ENCODE results near the gene HNRNPC. TPM values are rescaled to one million over a fixed set of nuclear protein-coding genes. Genes with fewer than 3 reads are reported as not detected.

HNRNPC gene
- polyA plus RNA-seq, 1 donor from 2014 or later, result 1,176 TPM

DNA sequence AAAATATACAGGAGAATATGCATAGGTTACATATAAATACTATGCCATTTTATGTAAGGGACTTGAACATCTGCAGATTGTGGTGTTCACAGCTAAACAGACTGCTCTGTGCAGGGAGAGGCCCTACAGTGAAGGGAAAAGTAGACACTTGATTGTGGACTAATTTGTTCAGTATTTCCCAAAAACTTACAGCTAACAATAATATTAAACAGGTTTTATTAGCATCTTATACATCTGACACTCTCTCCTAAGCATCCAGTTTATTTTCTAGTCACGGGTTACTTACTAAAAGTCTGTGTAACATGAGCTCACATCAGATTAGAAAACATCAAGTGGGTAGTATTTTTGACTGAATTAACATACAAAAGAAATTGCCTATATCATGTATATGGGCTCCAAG is 60.1 kb downstream of the HNRNPC start:
- Histone ChIP-seq H3K9ac (ENCODE audit: low read length) (no peak overlapping the region), H2AFZ (ENCODE audit: low read depth, low read length) (no peak overlapping the region), H3K4me3 (ENCODE audit: low read length) (no peak overlapping the region), H3K36me3 (ENCODE audit: insufficient read depth, low read length) (peaks cover 2% of the 10 kb centered on the region), H3K27ac (ENCODE audit: low read length) (no peak overlapping the region), H3K4me2 (ENCODE audit: low read length) (no peak overlapping the region), H4K20me1 (ENCODE audit: insufficient read depth) (no peaks in the 10 kb centered on the region), H3K27me3 (ENCODE audit: insufficient read depth, low read depth, low read length) (no peaks in the 10 kb centered on the region), H3K79me2 (replicated peaks; ENCODE audit: insufficient read depth, low read length) (peaks cover 22% of the 10 kb centered on the region), H3F3A (ENCODE audit: insufficient read depth, low read length, poor library complexity, severe bottlenecking) (no peaks in the 10 kb centered on the region), H3K9me2 (ENCODE audit: insufficient read depth, low read length) (no peaks in the 10 kb centered on the region), H3K9me3 (ENCODE audit: low read length) (no peaks in the 10 kb centered on the region)
- TF ChIP-seq POLR2AphosphoS5 (IDR thresholded peaks at IDR 0.05) (no peak), EP300 (conservative IDR thresholded peaks at IDR 0.05; ENCODE audit: poor library complexity, severe bottlenecking) (no peak), RAD21 (conservative IDR thresholded peaks at IDR 0.05) (no peak), CTCF (IDR thresholded peaks at IDR 0.05; ENCODE audit: poor library complexity, severe bottlenecking) (no peak), SMC3 (conservative IDR thresholded peaks at IDR 0.05; ENCODE audit: poor library complexity) (no peak), MXI1 (conservative IDR thresholded peaks at IDR 0.05; ENCODE audit: poor library complexity, severe bottlenecking) (no peak), EZH2 (IDR thresholded peaks at IDR 0.05; ENCODE audit: borderline replicate concordance, insufficient read depth, low read length, poor library complexity, severe bottlenecking) (no peak), TAF1 (IDR thresholded peaks at IDR 0.05; ENCODE audit: low read depth) (no peak)
- TF ChIP-seq, protein P1, sequence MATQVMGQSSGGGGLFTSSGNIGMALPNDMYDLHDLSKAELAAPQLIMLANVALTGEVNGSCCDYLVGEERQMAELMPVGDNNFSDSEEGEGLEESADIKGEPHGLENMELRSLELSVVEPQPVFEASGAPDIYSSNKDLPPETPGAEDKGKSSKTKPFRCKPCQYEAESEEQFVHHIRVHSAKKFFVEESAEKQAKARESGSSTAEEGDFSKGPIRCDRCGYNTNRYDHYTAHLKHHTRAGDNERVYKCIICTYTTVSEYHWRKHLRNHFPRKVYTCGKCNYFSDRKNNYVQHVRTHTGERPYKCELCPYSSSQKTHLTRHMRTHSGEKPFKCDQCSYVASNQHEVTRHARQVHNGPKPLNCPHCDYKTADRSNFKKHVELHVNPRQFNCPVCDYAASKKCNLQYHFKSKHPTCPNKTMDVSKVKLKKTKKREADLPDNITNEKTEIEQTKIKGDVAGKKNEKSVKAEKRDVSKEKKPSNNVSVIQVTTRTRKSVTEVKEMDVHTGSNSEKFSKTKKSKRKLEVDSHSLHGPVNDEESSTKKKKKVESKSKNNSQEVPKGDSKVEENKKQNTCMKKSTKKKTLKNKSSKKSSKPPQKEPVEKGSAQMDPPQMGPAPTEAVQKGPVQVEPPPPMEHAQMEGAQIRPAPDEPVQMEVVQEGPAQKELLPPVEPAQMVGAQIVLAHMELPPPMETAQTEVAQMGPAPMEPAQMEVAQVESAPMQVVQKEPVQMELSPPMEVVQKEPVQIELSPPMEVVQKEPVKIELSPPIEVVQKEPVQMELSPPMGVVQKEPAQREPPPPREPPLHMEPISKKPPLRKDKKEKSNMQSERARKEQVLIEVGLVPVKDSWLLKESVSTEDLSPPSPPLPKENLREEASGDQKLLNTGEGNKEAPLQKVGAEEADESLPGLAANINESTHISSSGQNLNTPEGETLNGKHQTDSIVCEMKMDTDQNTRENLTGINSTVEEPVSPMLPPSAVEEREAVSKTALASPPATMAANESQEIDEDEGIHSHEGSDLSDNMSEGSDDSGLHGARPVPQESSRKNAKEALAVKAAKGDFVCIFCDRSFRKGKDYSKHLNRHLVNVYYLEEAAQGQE (IDR thresholded peaks at IDR 0.05; ENCODE audit: borderline replicate concordance), result no peak

DNA sequence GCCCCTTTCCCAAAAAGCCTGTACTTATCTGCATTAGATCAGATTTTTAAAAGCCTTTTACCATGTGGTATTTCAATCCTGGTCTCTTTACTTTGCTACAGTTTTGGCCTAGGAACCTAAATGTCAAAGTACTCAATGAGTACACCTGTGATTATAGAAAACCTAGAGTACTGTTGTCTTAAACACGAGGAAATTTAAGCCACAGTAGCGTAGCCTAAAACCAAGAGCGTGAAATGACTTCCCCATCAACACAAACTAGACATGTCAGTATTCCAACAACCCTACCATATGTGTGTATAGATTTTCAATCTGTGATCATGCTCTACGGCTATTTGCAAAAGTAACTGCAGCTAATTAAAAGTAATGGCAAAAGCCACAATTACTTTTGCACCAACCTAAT is 60.7 kb downstream of the HNRNPC start:
- peaks cover 2% of the 10 kb centered on the region for H3K36me3 ChIP-seq (ENCODE audit: insufficient read depth, low read length)

More for the DNA sequence above, 60.7 kb downstream of the HNRNPC start:
- no peaks in the 10 kb centered on the region for H3K9me2 ChIP-seq (ENCODE audit: insufficient read depth, low read length)
- no peak overlapping the region for H3K9ac ChIP-seq (ENCODE audit: low read length)
- H3K4me3 ChIP-seq (ENCODE audit: low read length), result no peak overlapping the region
- H3K4me2 ChIP-seq (ENCODE audit: low read length), result no peak overlapping the region
- no peak overlapping the region for H2AFZ ChIP-seq (ENCODE audit: low read depth, low read length)
- no peaks in the 10 kb centered on the region for H3F3A ChIP-seq (ENCODE audit: insufficient read depth, low read length, poor library complexity, severe bottlenecking)
- H3K27ac ChIP-seq (ENCODE audit: low read length), result no peak overlapping the region
- no peaks in the 10 kb centered on the region for H3K9me3 ChIP-seq (ENCODE audit: low read length)
- no peak for TF ChIP-seq SMC3 (conservative IDR thresholded peaks at IDR 0.05; ENCODE audit: poor library complexity)
- no peak for TF ChIP-seq TAF1 (IDR thresholded peaks at IDR 0.05; ENCODE audit: low read depth)
- no peak for TF ChIP-seq RAD21 (conservative IDR thresholded peaks at IDR 0.05)
- H3K27me3 ChIP-seq (ENCODE audit: insufficient read depth, low read depth, low read length), result no peaks in the 10 kb centered on the region
- H3K79me2 ChIP-seq (replicated peaks; ENCODE audit: insufficient read depth, low read length), result peaks cover 16% of the 10 kb centered on the region
- no peaks in the 10 kb centered on the region for H4K20me1 ChIP-seq (ENCODE audit: insufficient read depth)

Data from neural cell (in vitro differentiated cells).